A549 (cell line): ENCODE data around the gene CD82. TPM values are rescaled to one million over a fixed set of nuclear protein-coding genes. Genes with fewer than 3 reads are reported as not detected.

Experiments
- ATAC-seq, 2 experiments: fragments of 200-7000 bp in 1 of 2; fragments of >200 bp in 1 of 2; cut with Nextera tagmentation in 1 of 2; cut with Tn5 transposase in 1 of 2; 3 replicates each; pipeline versions ENCODE4 v1.8.0 to v1.9.1; 2018 to 2020; ENCODE audit warnings: mild to moderate bottlenecking in 1 of 2, moderate library complexity in 1 of 2
- CTCF ChIA-PET: fragments of 300-600 bp; sonication (Branson Sonifier 250); formaldehyde crosslinking; extraction: SDS; loops from one replicate; lab custom pipeline; 2021; ENCODE audit warnings: antibody characterized with exemption, inconsistent platforms; lab: Yijun Ruan, JAX
- POLR2A ChIA-PET: fragments of 350-600 bp; formaldehyde crosslinking; extraction: SDS; loops from one replicate; lab custom pipeline; 2021; ENCODE audit warnings: antibody characterized with exemption, inconsistent platforms; lab: Yijun Ruan, JAX
- DNase-seq, 2 experiments: peaks; one replicate each; pipeline versions ENCODE4 v3.0.0 to v3.0.0-alpha.2; 2011 to 2016; ENCODE audit warnings: low read depth in 1 of 2, low spot score in 1 of 2
- FAIRE-seq: peaks from 2 replicates; lab custom pipeline; 2011; peaks lifted over from hg19 to GRCh38; lab: Jason Lieb, UNC
- H3K27ac ChIP-seq, 2 experiments: fragments of >200 bp; sonication (Bioruptor Twin); formaldehyde crosslinking; 3 replicates each; pipeline ENCODE4 v1.5.1; 2016 to 2017
- H3K4me1 ChIP-seq: fragments of >200 bp; sonication (Bioruptor Twin); formaldehyde crosslinking; 3 replicates; pipeline ENCODE4 v1.6.1; 2016
- H3K4me2 ChIP-seq: fragments of >200 bp; sonication (Bioruptor Twin); formaldehyde crosslinking; 3 replicates; pipeline ENCODE4 v1.6.1; 2016
- H3K4me3 ChIP-seq: fragments of >200 bp; sonication (Bioruptor Twin); formaldehyde crosslinking; 3 replicates; pipeline ENCODE4 v1.5.1; 2016
- H3K9me3 ChIP-seq: fragments of >200 bp; sonication (Bioruptor Twin); formaldehyde crosslinking; 3 replicates; pipeline ENCODE4 v1.6.1; 2016
- BHLHE40 ChIP-seq: IDR thresholded peaks from 2 replicates; pipeline ENCODE4 v1.6.1; 2012; ENCODE audit warnings: low read depth, low read length, inconsistent platforms
- CBX8 ChIP-seq: fragments of 200-600 bp; sonication (generic); IDR thresholded peaks from 2 replicates; pipeline ENCODE4 v1.6.1; 2016
- CHD2 ChIP-seq: fragments of 150-350 bp; IDR thresholded peaks from 2 replicates; pipeline ENCODE4 v1.6.1; 2014; ENCODE audit warnings: low read length; ENCODE audit not compliant: partially characterized antibody
- EHMT2 ChIP-seq: fragments of 200-600 bp; sonication (generic); IDR thresholded peaks from 2 replicates; pipeline ENCODE4 v1.6.1; 2016; ENCODE audit warnings: antibody characterized with exemption, low read depth, mild to moderate bottlenecking, moderate library complexity
- ESRRA ChIP-seq: fragments of 150-350 bp; IDR thresholded peaks from 2 replicates; pipeline ENCODE4 v1.6.1; 2014; ENCODE audit warnings: mild to moderate bottlenecking, low read length, borderline replicate concordance
- FOSB ChIP-seq: fragments of 250-450 bp; sonication (Bioruptor Pico); IDR thresholded peaks from 2 replicates; pipeline ENCODE4 v1.5.0; 2020; ENCODE audit warnings: mild to moderate bottlenecking, moderate library complexity
- FOXS1 ChIP-seq: fragments of 250-450 bp; sonication (Bioruptor Pico); IDR thresholded peaks from 2 replicates; pipeline ENCODE4 v1.5.0; 2020; ENCODE audit warnings: mild to moderate bottlenecking, moderate library complexity
- HDAC2 ChIP-seq: fragments of 200-600 bp; sonication (generic); IDR thresholded peaks from 2 replicates; pipeline ENCODE4 v1.6.1; 2016
- HOXA7 ChIP-seq: fragments of 250-450 bp; sonication (Bioruptor Pico); IDR thresholded peaks from 2 replicates; pipeline ENCODE4 v1.5.0; 2020; ENCODE audit warnings: mild to moderate bottlenecking, moderate library complexity
- HOXB5 ChIP-seq: fragments of 250-450 bp; sonication (Bioruptor Pico); IDR thresholded peaks from 2 replicates; pipeline ENCODE4 v1.5.0; 2020; ENCODE audit warnings: mild to moderate bottlenecking, moderate library complexity
- MAFK ChIP-seq: fragments of 450-650 bp; IDR thresholded peaks from 2 replicates; pipeline ENCODE4 v1.6.1; 2014; ENCODE audit not compliant: partially characterized antibody
- MAZ ChIP-seq: fragments of 150-350 bp; IDR thresholded peaks from 2 replicates; pipeline ENCODE4 v1.6.1; 2014; ENCODE audit warnings: antibody characterized with exemption, low read depth, low read length, borderline replicate concordance
- NFE2L2 ChIP-seq: fragments of 150-350 bp; conservative IDR thresholded peaks from 2 replicates; pipeline ENCODE4 v1.6.1; 2014; ENCODE audit warnings: low read length
- NR3C1 ChIP-seq: fragments of >200 bp; sonication (Bioruptor Twin); formaldehyde crosslinking; IDR thresholded peaks from 3 replicates; pipeline ENCODE4 v1.6.1; 2017
- PHF8 ChIP-seq: fragments of 200-600 bp; sonication (generic); IDR thresholded peaks from 2 replicates; pipeline ENCODE4 v1.6.1; 2016; ENCODE audit warnings: low read depth, mild to moderate bottlenecking, antibody characterized with exemption, moderate library complexity, borderline replicate concordance
- RAD21 ChIP-seq, 2 experiments: fragments of >200 bp in 1 of 2; sonication (Bioruptor Twin) in 1 of 2; formaldehyde crosslinking in 1 of 2; IDR thresholded peaks in 1 of 2; conservative IDR thresholded peaks in 1 of 2; 2 replicates in 1 of 2; 3 replicates in 1 of 2; pipeline ENCODE4 v1.6.1; 2012 to 2018; ENCODE audit warnings: inconsistent platforms in 1 of 2
- RARB ChIP-seq: fragments of 250-450 bp; sonication (Bioruptor Pico); IDR thresholded peaks from 2 replicates; pipeline ENCODE4 v1.8.0; 2021; ENCODE audit warnings: mild to moderate bottlenecking, moderate library complexity
- RFX5 ChIP-seq: fragments of 450-650 bp; IDR thresholded peaks from 2 replicates; pipeline ENCODE4 v1.7.1; 2014; ENCODE audit warnings: antibody characterized with exemption, mild to moderate bottlenecking, moderate library complexity
- TFCP2L1 ChIP-seq: fragments of 250-450 bp; sonication (Bioruptor Pico); IDR thresholded peaks from 2 replicates; pipeline ENCODE4 v1.5.0; 2021; ENCODE audit warnings: mild to moderate bottlenecking
- ZNF302 ChIP-seq: fragments of 250-450 bp; sonication (Bioruptor Pico); IDR thresholded peaks from 2 replicates; pipeline ENCODE4 v1.9.0; 2021; ENCODE audit warnings: inconsistent platforms, mild to moderate bottlenecking, moderate library complexity
- WGBS: methylation state at CpG from one replicate; pipeline ENCODE4 v1.1.6; 2017; ENCODE audit errors: missing lambda C conversion rate; 5-methylcytosine and 5-hydroxymethylcytosine counted together
- polyA plus RNA-seq, 4 experiments: library from polyadenylated mRNA; depleted of rRNA in 3 of 4; stranded (reverse); fragments of >200 nt; fragmentation: RNase III in 1 of 4; extraction: RNeasy Plus Mini Kit Qiagen cat#74134 plus additional on column Dnase treatment in 1 of 4; gene quantifications; 2 replicates in 3 of 4; 3 replicates in 1 of 4; pipeline ENCODE4 v1.2.3, GENCODE V29; 2011 to 2017
- TF ChIP-seq, protein P1 (sequence below): IDR thresholded peaks from 2 replicates; pipeline ENCODE4 v1.6.1; 2012; ENCODE audit warnings: low read depth, borderline replicate concordance
- TF ChIP-seq, protein P2 (sequence below): IDR thresholded peaks from 2 replicates; pipeline ENCODE4 v1.6.1; 2012
- TF ChIP-seq, protein P3 (sequence below): IDR thresholded peaks from 2 replicates; pipeline ENCODE4 v1.6.1; 2012
- TF ChIP-seq, protein P4 (sequence below): fragments of 450-650 bp; IDR thresholded peaks from 2 replicates; pipeline ENCODE4 v1.6.1; 2014; ENCODE audit warnings: antibody characterized with exemption

CD82 gene
- polyA plus RNA-seq, 2 of the 4 experiments (the other 2 are of a cell fraction) = 2.8 to 3.2 TPM

DNA sequence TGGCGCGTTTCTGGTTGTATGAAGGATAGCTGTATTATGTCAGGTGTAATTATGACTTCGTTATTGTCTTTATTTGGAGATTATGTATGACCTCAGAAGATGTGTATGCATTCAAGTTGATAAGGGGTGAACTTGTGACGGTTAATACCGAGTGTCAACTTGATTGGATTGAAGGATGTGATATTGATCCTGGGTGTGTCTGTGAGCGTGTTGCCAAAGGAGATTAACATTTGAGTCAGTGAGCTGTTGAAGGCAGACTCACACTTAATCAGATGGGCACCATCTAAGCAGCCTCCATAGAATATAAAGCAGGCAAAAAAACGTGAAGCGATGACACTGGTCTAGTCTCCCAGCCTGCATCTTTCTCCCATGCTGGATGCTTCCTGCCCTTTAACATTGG lies 15.3 kb upstream of the CD82 start:
- DNase-seq = no peak

DNA sequence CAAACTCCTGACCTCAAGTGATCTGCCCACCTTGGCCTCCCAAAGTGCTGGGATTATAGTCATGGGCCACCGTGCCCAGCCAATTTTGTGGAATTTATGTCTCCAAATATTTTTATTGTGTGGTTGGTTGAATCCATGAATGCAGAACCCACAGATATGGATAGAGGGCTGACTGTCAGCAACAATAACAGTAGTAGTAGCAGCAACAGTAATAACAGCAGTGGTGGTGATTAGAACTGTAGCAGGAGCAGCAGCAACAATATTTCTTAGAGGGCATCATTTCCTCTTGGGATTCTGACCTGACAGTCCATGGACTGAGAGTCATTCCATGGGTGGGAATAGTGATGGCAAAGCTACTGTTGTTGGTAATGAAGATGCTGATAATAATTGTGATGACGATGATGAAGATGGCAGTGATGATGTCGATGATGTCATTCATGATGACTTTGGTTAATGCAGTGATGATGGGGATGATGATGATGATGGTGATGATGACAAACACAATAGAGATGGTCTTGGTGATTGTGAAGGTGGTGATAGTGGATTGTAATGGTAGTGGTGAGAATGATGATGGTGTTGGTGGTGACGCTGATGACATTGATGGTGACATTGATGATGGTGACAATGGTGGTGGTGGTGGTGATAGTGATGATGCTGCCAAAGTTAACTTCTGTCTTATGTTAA lies 13.9 kb upstream of the CD82 start:
- Histone ChIP-seq H3K4me2 (no peak overlapping the region), H3K4me3 (no peak overlapping the region), H3K27ac (no peak overlapping the region), H3K9me3 (peaks cover 10% of the 10 kb centered on the region; the same call in 1 of the 3 replicates)
- ATAC-seq = no peak
- DNase-seq = no peak
- FAIRE-seq = no peak
- POLR2A ChIA-PET = no interaction called here
- WGBS = 64% methylated on average over 4 of the region's 4 CpGs
- no peak for TF ChIP-seq HDAC2
- no peak for TF ChIP-seq RARB
- no peak for TF ChIP-seq ESRRA
- TF ChIP-seq BHLHE40 = no peak
- TF ChIP-seq FOXS1 (CRISPR knock-in tag) = no peak
- no peak for TF ChIP-seq HOXA7
- TF ChIP-seq, protein P1, sequence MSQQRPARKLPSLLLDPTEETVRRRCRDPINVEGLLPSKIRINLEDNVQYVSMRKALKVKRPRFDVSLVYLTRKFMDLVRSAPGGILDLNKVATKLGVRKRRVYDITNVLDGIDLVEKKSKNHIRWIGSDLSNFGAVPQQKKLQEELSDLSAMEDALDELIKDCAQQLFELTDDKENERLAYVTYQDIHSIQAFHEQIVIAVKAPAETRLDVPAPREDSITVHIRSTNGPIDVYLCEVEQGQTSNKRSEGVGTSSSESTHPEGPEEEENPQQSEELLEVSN = no peak
- no peak for TF ChIP-seq FOSB
- no peak for TF ChIP-seq NR3C1
- no peak for TF ChIP-seq MAZ
- TF ChIP-seq HOXB5 (CRISPR knock-in tag) = no peak
- TF ChIP-seq, protein P2, sequence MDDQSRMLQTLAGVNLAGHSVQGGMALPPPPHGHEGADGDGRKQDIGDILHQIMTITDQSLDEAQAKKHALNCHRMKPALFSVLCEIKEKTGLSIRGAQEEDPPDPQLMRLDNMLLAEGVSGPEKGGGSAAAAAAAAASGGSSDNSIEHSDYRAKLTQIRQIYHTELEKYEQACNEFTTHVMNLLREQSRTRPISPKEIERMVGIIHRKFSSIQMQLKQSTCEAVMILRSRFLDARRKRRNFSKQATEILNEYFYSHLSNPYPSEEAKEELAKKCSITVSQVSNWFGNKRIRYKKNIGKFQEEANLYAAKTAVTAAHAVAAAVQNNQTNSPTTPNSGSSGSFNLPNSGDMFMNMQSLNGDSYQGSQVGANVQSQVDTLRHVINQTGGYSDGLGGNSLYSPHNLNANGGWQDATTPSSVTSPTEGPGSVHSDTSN = no peak
- TF ChIP-seq RAD21 (conservative IDR thresholded peaks at IDR 0.05 in 1 of 2, IDR thresholded peaks at IDR 0.05 in 1 of 2) = no peak
- TF ChIP-seq, protein P3, sequence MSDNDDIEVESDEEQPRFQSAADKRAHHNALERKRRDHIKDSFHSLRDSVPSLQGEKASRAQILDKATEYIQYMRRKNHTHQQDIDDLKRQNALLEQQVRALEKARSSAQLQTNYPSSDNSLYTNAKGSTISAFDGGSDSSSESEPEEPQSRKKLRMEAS = no peak
- TF ChIP-seq, all 56 proteins: peak for 0
- CTCF ChIA-PET = interaction anchor here (0.7 to 27.1 kb wide), 3 partner anchors 67 to 359 kb away, joined by 3 to 865 read pairs (median 9); no protein-coding TSS in a partner anchor
- no peaks in the 10 kb centered on the region for H3K4me1 ChIP-seq

More for the DNA sequence above, 15.3 kb upstream of the CD82 start:
- no peak for TF ChIP-seq CBX8
- TF ChIP-seq, protein P3 = no peak
- TF ChIP-seq FOXS1 (CRISPR knock-in tag) = no peak
- no peak for TF ChIP-seq NFE2L2
- TF ChIP-seq RARB = no peak
- no peak for TF ChIP-seq RFX5
- no peak for TF ChIP-seq CHD2
- TF ChIP-seq, protein P4, sequence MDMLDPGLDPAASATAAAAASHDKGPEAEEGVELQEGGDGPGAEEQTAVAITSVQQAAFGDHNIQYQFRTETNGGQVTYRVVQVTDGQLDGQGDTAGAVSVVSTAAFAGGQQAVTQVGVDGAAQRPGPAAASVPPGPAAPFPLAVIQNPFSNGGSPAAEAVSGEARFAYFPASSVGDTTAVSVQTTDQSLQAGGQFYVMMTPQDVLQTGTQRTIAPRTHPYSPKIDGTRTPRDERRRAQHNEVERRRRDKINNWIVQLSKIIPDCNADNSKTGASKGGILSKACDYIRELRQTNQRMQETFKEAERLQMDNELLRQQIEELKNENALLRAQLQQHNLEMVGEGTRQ = no peak
- no peak for TF ChIP-seq PHF8
- TF ChIP-seq FOSB = no peak
- TF ChIP-seq, protein P2 = no peak
- TF ChIP-seq HOXB5 (CRISPR knock-in tag) = no peak
- TF ChIP-seq TFCP2L1 (CRISPR knock-in tag) = no peak
- no peak for TF ChIP-seq ZNF302 (CRISPR knock-in tag)
- no peak for TF ChIP-seq EHMT2
- no peak for TF ChIP-seq MAFK
- H3K4me1 ChIP-seq = no peaks in the 10 kb centered on the region
- no peak overlapping the region for H3K27ac ChIP-seq
- no peak overlapping the region for H3K4me3 ChIP-seq
- 56% methylated on average over 8 of the region's 8 CpGs for WGBS
- ATAC-seq = no peak
- POLR2A ChIA-PET = no interaction called here
- CTCF ChIA-PET = interaction anchor here (0.6 to 27.1 kb wide), 2 partner anchors 68 to 404 kb away, joined by 3 to 865 read pairs; no protein-coding TSS in a partner anchor
- H3K9me3 ChIP-seq = peaks cover 15% of the 10 kb centered on the region; the same call in 2 of the 3 replicates
- FAIRE-seq = no peak
- no peak overlapping the region for H3K4me2 ChIP-seq
